Measurements from ENCODE around the gene RGS4. TPM values are rescaled to one million over a fixed set of nuclear protein-coding genes. Genes with fewer than 3 reads are reported as not detected.

Gene RGS4
- total RNA-seq, 1 experiment from 2014 or later: not detected

- Histone ChIP-seq H3K27ac (ENCODE audit: insufficient read length, low read depth, low read length) (no peak overlapping the region), H2BK120ac (ENCODE audit: low read depth, low read length, poor library complexity, severe bottlenecking) (no peak overlapping the region), H4K8ac (replicated peaks; ENCODE audit: insufficient read length, low read depth, low read length) (no peak overlapping the region), H2AK5ac (ENCODE audit: insufficient read length, low read length) (no peak overlapping the region), H3K4ac (ENCODE audit: low read depth, low read length) (no peak overlapping the region), H4K91ac (ENCODE audit: insufficient read length, low read depth, low read length) (no peak overlapping the region), H3K9ac (ENCODE audit: extremely low read depth, insufficient read length, low read length) (no peak overlapping the region), H3K79me2 (ENCODE audit: insufficient read depth, low read length) (no peaks in the 10 kb centered on the region), H3K27me3 (ENCODE audit: insufficient read depth, low read length) (no peaks in the 10 kb centered on the region), H4K5ac (ENCODE audit: insufficient read length, low read depth, low read length) (no peak overlapping the region), H3K79me1 (ENCODE audit: insufficient read depth, low read depth, low read length, poor library complexity, severe bottlenecking) (no peaks in the 10 kb centered on the region), H3K9me3 (ENCODE audit: control insufficient read depth, low read depth, low read length) (no peaks in the 10 kb centered on the region), H3K23me2 (ENCODE audit: insufficient read length, low read depth, low read length, poor library complexity, severe bottlenecking) (no peaks in the 10 kb centered on the region), H3T11ph (ENCODE audit: low read length) (no peak overlapping the region), H2AFZ (ENCODE audit: low read length) (no peak overlapping the region), H4K20me1 (ENCODE audit: control insufficient read depth, insufficient read depth, insufficient read length) (no peaks in the 10 kb centered on the region), H2BK15ac (ENCODE audit: low read depth, low read length) (no peak overlapping the region), H3K23ac (ENCODE audit: insufficient read length, low read depth, low read length) (no peak overlapping the region), H3K4me2 (ENCODE audit: insufficient read depth, insufficient read length, low read length) (no peak overlapping the region), H2BK12ac (ENCODE audit: insufficient read length, low read depth, low read length) (no peak overlapping the region), H3K14ac (ENCODE audit: insufficient read depth, low read length) (no peak overlapping the region), H3K56ac (ENCODE audit: insufficient read length, low read depth, low read length) (no peak overlapping the region), H3K18ac (ENCODE audit: insufficient read length, low read depth, low read length) (no peak overlapping the region), H2BK5ac (ENCODE audit: insufficient read length, low read length) (no peak overlapping the region), H2BK20ac (ENCODE audit: low read depth, low read length, poor library complexity, severe bottlenecking) (no peak overlapping the region), H3K4me1 (ENCODE audit: insufficient read depth, low read length) (no peaks in the 10 kb centered on the region)
- WGBS (ENCODE audit: extremely low coverage, insufficient read length, low lambda C conversion rate): no CpG with 5 or more reads among the region's 1 CpG
- Mint-ChIP-seq H3K4me3 (no peak overlapping the region), H3K27me3 (ENCODE audit: low read depth) (no peaks in the 10 kb centered on the region), H3K9me3 (no peaks in the 10 kb centered on the region), H3K27ac (no peak overlapping the region; a peak in 1 of 7 replicates), H3K36me3 (ENCODE audit: insufficient read depth in 1 of 3, low read depth in 3 of 3) (no peaks in the 10 kb centered on the region), H3K4me1 (no peaks in the 10 kb centered on the region)
- DNase-seq: no peak
- TF ChIP-seq CTCF (conservative IDR thresholded peaks at IDR 0.05): no peak
These were observed 32.5 kb upstream of the RGS4 start for GRCh38 chr1:163036671-163037070.
